ENCODE results near the gene TMEM181. TPM values are rescaled to one million over a fixed set of nuclear protein-coding genes. Genes with fewer than 3 reads are reported as not detected.

Gene TMEM181
- total RNA-seq, 2 experiments from 2014 or later: 10.0 to 10.1 TPM

DNA sequence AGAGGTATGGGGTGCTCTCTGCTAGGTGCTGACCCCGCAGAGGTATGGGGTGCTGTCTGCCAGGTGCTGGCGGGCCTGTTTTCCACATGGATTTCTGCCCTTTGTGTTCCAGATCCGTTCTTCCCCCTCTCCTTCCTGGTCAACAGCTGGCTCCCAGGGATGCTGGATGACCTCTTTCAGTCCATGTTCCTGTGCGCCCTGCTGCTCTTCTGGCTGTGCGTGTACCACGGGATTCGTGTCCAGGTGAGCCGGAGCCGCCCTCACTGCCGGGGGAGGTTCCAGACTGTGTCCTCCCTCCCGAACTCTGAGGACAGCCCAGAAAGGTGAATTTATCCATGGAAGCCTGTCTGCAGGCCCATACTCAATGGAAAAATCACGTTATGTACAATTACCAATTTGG, 48.3 kb downstream of the TMEM181 start:
- DNase-seq: no peak
- CTCF ChIA-PET: interaction anchor here (1.9 kb wide), 1 partner anchor 387 kb away, joined by 8 read pairs; no protein-coding TSS in a partner anchor
- Mint-ChIP-seq H3K27ac (no peak overlapping the region), H3K4me3 (no peak overlapping the region), H3K9me3 (no peaks in the 10 kb centered on the region), H3K27me3 (no peaks in the 10 kb centered on the region), H3K36me3 (ENCODE audit: low read depth) (peaks cover 53% of the 10 kb centered on the region), H3K4me1 (ENCODE audit: low read depth) (no peaks in the 10 kb centered on the region)
- intact Hi-C loops (cut with micrococcal nuclease): loop anchor here (10.0 kb wide), 1 partner anchor 393 kb away; no protein-coding TSS in a partner anchor
- no peak for TF ChIP-seq CTCF (IDR thresholded peaks at IDR 0.05)
- ATAC-seq: no peak
- POLR2A ChIA-PET: interaction anchor here (0.6 kb wide), 1 partner anchor 422 kb away, joined by 4 read pairs; no protein-coding TSS in a partner anchor

- H3K27me3 Mint-ChIP-seq: no peaks in the 10 kb centered on the region
- no peak for ATAC-seq
- DNase-seq: no peak
- intact Hi-C loops (cut with micrococcal nuclease): loop anchor here (10.0 kb wide), 1 partner anchor 395 kb away; no protein-coding TSS in a partner anchor
- no peak for TF ChIP-seq CTCF (IDR thresholded peaks at IDR 0.05)
- peaks cover 2% of the 10 kb centered on the region for H3K9me3 Mint-ChIP-seq
- no peak overlapping the region for H3K4me3 Mint-ChIP-seq
- ChIA-PET CTCF (no interaction called here), POLR2A (no interaction called here)
- no peaks in the 10 kb centered on the region for H3K4me1 Mint-ChIP-seq (ENCODE audit: low read depth)
- H3K27ac Mint-ChIP-seq: no peak overlapping the region
- peaks cover 60% of the 10 kb centered on the region for H3K36me3 Mint-ChIP-seq (ENCODE audit: low read depth)
These were observed 49.7 kb downstream of the TMEM181 start for GRCh38 chr6:158609455-158610155.

DNA sequence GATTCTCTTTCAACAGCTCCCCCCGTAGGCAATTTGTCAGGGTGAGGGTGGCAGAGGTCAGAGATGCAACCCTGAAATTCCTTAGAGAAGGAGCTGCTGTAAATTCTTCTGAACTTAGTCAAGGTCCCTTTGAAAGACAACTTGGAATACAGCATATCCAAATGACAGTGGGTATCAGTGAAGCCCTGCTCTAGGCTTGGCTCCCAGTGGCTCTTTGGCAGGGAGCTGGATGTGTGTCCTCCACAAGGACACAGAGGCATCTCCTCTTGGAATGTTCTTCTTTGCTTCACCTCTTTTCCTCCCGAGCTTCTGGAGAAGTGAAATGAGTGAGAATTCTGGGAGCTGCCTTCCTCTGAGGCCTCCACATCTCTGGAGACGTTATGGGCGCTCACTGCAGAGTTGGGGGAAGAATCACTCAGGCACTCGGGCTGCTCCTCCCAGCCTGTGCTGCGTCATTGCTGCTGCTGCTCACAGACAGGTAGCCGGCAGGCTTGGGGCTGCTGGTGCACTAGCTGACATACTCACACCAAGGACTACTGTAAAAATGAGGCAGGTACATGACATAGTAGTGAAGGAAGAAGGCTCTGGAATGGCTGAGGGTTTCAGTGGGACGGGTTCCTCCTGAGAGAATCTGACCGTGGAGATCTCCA, 50.6 kb downstream of the TMEM181 start:
- Mint-ChIP-seq H3K9me3 (peaks cover 4% of the 10 kb centered on the region), H3K27me3 (no peaks in the 10 kb centered on the region), H3K27ac (no peak overlapping the region), H3K36me3 (ENCODE audit: low read depth) (peaks cover 65% of the 10 kb centered on the region), H3K4me3 (no peak overlapping the region), H3K4me1 (ENCODE audit: low read depth) (no peaks in the 10 kb centered on the region)
- intact Hi-C loops (cut with micrococcal nuclease): no loop called here
- TF ChIP-seq CTCF (IDR thresholded peaks at IDR 0.05): no peak
- ChIA-PET POLR2A (interaction anchor here (0.8 kb wide), 1 partner anchor 33 kb away, joined by 3 read pairs; no protein-coding TSS in a partner anchor), CTCF (interaction anchor here (0.8 kb wide), 1 partner anchor 33 kb away, joined by 3 read pairs; no protein-coding TSS in a partner anchor)
- no peak for ATAC-seq
- DNase-seq: no peak

GRCh38 chr6:158611039-158611438, 51.1 kb downstream of the TMEM181 start:
- ATAC-seq (no peak), DNase-seq (no peak)
- Mint-ChIP-seq H3K4me3 (no peak overlapping the region), H3K9me3 (peaks cover 4% of the 10 kb centered on the region), H3K36me3 (ENCODE audit: low read depth) (peaks cover 66% of the 10 kb centered on the region), H3K27me3 (no peaks in the 10 kb centered on the region), H3K4me1 (ENCODE audit: low read depth) (no peaks in the 10 kb centered on the region), H3K27ac (no peak overlapping the region)
- ChIA-PET POLR2A (interaction anchor here (0.8 kb wide), 1 partner anchor 32 kb away, joined by 3 read pairs; no protein-coding TSS in a partner anchor), CTCF (interaction anchor here (0.8 to 0.9 kb wide), 2 partner anchors 33 to 49 kb away, joined by 3 read pairs; no protein-coding TSS in a partner anchor)
- intact Hi-C loops (cut with micrococcal nuclease): no loop called here
- TF ChIP-seq CTCF (IDR thresholded peaks at IDR 0.05): no peak
